Measurements from ENCODE around the gene HDHD2.
"Not testable (repeated sequence)": the region's sequence is repeated elsewhere in the genome, so short reads cannot be mapped to it uniquely, and the experiment has no call there.

Gene HDHD2

DNA sequence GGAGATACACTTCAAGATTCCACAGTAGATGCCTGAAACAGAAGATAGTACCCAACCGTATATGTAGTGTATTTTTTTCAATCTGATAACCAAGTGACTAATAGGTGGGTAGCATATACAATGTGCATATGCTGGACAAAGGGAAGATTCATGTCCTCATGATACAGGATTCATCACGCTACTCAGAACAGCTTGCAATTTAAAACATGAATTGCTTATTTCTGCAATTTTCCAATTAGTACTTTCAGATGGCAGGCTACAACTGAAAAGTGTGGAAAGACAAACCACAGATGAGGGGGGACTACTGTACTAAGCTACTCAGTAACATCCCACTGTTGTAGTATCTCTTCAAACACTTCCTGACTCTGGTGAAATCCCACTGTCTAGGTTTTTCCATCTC lies 22.2 kb upstream of the HDHD2 start:
- Histone ChIP-seq H3K36me3 (ENCODE audit: insufficient read depth, low read length) (no peaks in the 10 kb centered on the region), H3K27me3 (ENCODE audit: control insufficient read depth, insufficient read depth, low read length) (no peaks in the 10 kb centered on the region), H3K9me3 (replicated peaks; ENCODE audit: low read length) (no peaks in the 10 kb centered on the region), H3K4me1 (ENCODE audit: control insufficient read depth, insufficient read depth, low read length) (peaks cover 7% of the 10 kb centered on the region), H3K4me3 (ENCODE audit: low read length) (no peak overlapping the region), H3K9ac (ENCODE audit: low read depth, low read length) (no peak overlapping the region), H3K4me2 (ENCODE audit: low read length) (no peak overlapping the region)

DNA sequence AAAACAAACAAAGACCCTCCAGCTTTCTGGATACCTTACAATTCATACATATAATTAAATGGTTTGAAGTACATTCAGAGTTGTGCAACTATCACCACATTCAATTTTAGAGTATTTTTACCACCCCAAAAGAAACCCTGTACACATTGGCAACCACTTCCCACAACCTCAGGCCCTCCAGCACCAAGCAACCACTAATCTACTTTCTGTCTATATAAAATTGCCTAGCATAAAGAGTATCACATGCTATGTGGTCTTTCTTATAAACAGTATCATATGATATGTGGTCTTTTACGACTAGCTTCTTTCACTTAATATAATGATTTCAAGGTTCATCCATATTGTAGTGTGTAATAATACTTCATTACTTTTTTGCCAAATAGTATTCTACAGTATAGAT lies 18.6 kb upstream of the HDHD2 start:
- H3K27me3 ChIP-seq (ENCODE audit: control insufficient read depth, insufficient read depth, low read length): no peaks in the 10 kb centered on the region
- no peaks in the 10 kb centered on the region for H3K4me1 ChIP-seq (ENCODE audit: control insufficient read depth, insufficient read depth, low read length)
- no peaks in the 10 kb centered on the region for H3K36me3 ChIP-seq (ENCODE audit: insufficient read depth, low read length)
- no peak overlapping the region for H3K4me3 ChIP-seq (ENCODE audit: low read length)
- no peak overlapping the region for H3K9ac ChIP-seq (ENCODE audit: low read depth, low read length)
- no peaks in the 10 kb centered on the region for H3K9me3 ChIP-seq (replicated peaks; ENCODE audit: low read length)
- H3K4me2 ChIP-seq (ENCODE audit: low read length): no peak overlapping the region

DNA sequence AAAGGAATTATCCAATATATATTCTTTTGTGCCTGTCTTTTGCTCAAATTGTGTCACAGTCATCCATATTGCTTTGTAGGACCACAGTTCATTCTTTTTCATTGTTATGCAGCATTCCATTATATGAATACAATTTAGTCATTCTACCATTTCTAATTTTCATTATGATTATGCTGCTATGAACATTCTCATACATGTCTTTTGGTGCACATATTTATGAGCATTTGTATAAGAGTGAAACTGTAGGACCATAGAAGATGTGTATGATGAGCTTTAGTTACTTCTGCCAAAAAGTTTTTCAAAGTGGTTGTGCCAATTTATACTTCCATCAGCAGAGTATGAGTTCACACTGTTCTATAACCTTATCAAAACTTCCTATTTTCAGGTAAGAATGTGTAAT lies 18.2 kb upstream of the HDHD2 start:
- H3K9me3 ChIP-seq (replicated peaks; ENCODE audit: low read length): no peaks in the 10 kb centered on the region
- no peaks in the 10 kb centered on the region for H3K27me3 ChIP-seq (ENCODE audit: control insufficient read depth, insufficient read depth, low read length)
- peaks cover under 1% of the 10 kb centered on the region for H3K4me1 ChIP-seq (ENCODE audit: control insufficient read depth, insufficient read depth, low read length)
- H3K4me2 ChIP-seq (ENCODE audit: low read length): no peak overlapping the region
- H3K4me3 ChIP-seq (ENCODE audit: low read length): no peak overlapping the region
- H3K9ac ChIP-seq (ENCODE audit: low read depth, low read length): no peak overlapping the region
- H3K36me3 ChIP-seq (ENCODE audit: insufficient read depth, low read length): no peaks in the 10 kb centered on the region

DNA sequence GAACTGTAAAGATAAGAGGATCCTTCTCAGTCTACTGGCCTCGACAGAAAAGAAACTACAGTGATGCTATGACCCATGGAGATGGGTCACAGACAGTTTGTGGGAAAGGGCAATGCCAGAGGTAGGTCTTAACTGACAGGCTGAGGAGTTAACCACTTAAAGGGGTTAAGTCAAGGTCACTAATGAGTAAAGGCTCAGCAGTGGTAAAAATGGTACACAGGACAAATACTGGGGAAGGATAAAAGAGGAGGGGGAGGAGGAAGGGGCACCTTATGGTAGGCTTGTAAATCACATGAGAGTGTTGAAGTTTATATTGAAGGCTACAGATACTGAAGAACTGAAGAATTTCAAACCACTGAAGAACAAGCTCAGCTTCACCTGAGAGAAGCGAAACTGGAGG lies 16.0 kb upstream of the HDHD2 start:
- Histone ChIP-seq H3K9me3 (replicated peaks; ENCODE audit: low read length) (no peaks in the 10 kb centered on the region), H3K4me3 (ENCODE audit: low read length) (no peak overlapping the region), H3K36me3 (ENCODE audit: insufficient read depth, low read length) (no peaks in the 10 kb centered on the region), H3K27me3 (ENCODE audit: control insufficient read depth, insufficient read depth, low read length) (no peaks in the 10 kb centered on the region), H3K4me1 (ENCODE audit: control insufficient read depth, insufficient read depth, low read length) (peaks cover 3% of the 10 kb centered on the region), H3K9ac (ENCODE audit: low read depth, low read length) (no peak overlapping the region), H3K4me2 (ENCODE audit: low read length) (no peak overlapping the region)

DNA sequence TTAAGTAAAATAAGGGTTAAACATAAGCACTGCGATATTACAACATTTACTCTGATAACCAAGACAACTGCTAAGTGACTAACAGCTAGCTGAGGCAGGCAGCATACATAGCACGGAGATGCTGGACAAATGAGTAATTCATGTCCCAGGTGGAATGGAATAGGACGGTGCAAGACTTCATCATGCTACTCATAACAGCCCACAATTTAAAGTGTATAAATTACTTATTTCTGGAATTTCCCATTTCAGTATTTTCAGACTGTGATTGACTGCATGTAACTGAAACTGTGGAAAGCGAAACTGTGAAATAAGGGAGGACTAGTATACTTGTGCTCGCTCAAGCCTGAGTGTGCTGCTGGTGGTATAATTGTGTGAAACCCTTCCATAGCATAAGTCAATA lies 12.9 kb upstream of the HDHD2 start:
- H3K4me2 ChIP-seq (ENCODE audit: low read length): peak overlapping the region; percentile 55
- no peaks in the 10 kb centered on the region for H3K9me3 ChIP-seq (replicated peaks; ENCODE audit: low read length)
- no peak overlapping the region for H3K4me3 ChIP-seq (ENCODE audit: low read length)
- no peak overlapping the region for H3K9ac ChIP-seq (ENCODE audit: low read depth, low read length)
- H3K27me3 ChIP-seq (ENCODE audit: control insufficient read depth, insufficient read depth, low read length): no peaks in the 10 kb centered on the region
- H3K4me1 ChIP-seq (ENCODE audit: control insufficient read depth, insufficient read depth, low read length): peaks cover 3% of the 10 kb centered on the region
- H3K36me3 ChIP-seq (ENCODE audit: insufficient read depth, low read length): no peaks in the 10 kb centered on the region

DNA sequence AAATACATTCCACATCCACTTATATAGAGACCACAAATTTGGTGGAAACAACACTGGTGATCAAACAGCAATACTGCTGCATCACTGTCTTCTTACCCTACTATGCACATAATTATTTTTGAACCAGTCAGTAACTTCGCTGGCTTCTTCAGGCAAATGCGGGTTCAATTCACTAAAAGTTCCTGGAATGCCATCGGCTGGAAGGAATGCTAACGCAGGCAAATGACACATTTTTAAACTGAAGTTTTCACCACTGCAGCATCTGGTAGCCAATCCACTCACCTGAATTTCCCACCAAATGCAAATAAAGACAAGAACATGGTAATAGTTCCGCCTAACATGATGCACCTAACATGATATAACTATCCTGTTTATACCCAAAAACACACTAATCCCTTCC lies 10.0 kb upstream of the HDHD2 start:
- peaks cover 4% of the 10 kb centered on the region for H3K36me3 ChIP-seq (ENCODE audit: insufficient read depth, low read length)
- H3K4me3 ChIP-seq (ENCODE audit: low read length): no peak overlapping the region
- no peak overlapping the region for H3K4me2 ChIP-seq (ENCODE audit: low read length)
- no peak overlapping the region for H3K9ac ChIP-seq (ENCODE audit: low read depth, low read length)
- no peaks in the 10 kb centered on the region for H3K27me3 ChIP-seq (ENCODE audit: control insufficient read depth, insufficient read depth, low read length)
- no peaks in the 10 kb centered on the region for H3K9me3 ChIP-seq (replicated peaks; ENCODE audit: low read length)
- peaks cover 3% of the 10 kb centered on the region for H3K4me1 ChIP-seq (ENCODE audit: control insufficient read depth, insufficient read depth, low read length)

DNA sequence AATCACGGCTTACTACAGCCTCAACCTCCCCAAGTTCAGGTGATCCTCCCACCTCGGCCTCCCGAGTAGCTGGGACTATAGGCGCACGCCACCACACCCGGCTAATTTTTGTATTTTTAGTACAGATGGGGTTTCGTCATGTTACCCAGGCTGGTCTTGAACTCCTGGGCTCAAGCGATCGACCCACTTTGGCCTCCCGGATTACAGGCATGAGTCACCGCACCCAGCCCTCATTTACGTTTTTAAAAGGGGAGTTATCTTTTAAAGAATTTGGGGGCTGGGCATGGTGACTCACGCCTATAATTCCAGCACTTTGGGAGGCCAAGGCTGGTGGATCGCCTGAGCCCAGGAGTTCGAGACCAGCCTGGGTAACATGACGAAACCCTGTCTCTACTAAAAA lies 8.1 kb upstream of the HDHD2 start:
- not testable (repeated sequence) for H3K27me3 ChIP-seq (ENCODE audit: control insufficient read depth, insufficient read depth, low read length); H3K9ac ChIP-seq (ENCODE audit: low read depth, low read length); H3K4me1 ChIP-seq (ENCODE audit: control insufficient read depth, insufficient read depth, low read length); H3K4me3 ChIP-seq (ENCODE audit: low read length); H3K4me2 ChIP-seq (ENCODE audit: low read length); H3K9me3 ChIP-seq (replicated peaks; ENCODE audit: low read length)
- peaks cover 17% of the 10 kb centered on the region for H3K36me3 ChIP-seq (ENCODE audit: insufficient read depth, low read length)

DNA sequence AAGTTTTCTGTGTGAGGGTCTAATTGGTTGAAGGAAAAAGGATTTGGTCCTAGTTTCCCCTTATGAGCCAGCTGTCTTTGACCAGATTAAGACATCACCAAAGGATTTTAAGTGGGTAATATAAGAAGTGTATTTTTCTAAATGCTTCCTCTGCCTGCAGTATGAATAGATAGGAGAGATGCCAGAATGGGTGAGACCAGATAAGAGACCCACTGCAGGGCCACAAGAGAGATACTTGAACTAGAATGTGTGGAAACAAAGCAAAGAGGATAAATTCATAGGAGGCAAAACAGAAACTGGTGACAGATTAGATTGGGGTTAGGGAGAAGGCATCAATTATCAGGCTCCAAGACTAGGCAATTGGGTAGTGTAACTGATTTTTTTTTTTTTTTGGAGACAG lies 1.1 kb upstream of the HDHD2 start:
- Histone ChIP-seq H3K36me3 (ENCODE audit: insufficient read depth, low read length) (peaks cover 17% of the 10 kb centered on the region), H3K4me2 (ENCODE audit: low read length) (peak overlapping the region; percentile 92), H3K4me3 (ENCODE audit: low read length) (peak overlapping the region; percentile 85), H3K4me1 (ENCODE audit: control insufficient read depth, insufficient read depth, low read length) (peaks cover 18% of the 10 kb centered on the region), H3K9ac (ENCODE audit: low read depth, low read length) (peak overlapping the region; percentile 95), H3K27me3 (ENCODE audit: control insufficient read depth, insufficient read depth, low read length) (no peaks in the 10 kb centered on the region), H3K9me3 (replicated peaks; ENCODE audit: low read length) (no peaks in the 10 kb centered on the region)

DNA sequence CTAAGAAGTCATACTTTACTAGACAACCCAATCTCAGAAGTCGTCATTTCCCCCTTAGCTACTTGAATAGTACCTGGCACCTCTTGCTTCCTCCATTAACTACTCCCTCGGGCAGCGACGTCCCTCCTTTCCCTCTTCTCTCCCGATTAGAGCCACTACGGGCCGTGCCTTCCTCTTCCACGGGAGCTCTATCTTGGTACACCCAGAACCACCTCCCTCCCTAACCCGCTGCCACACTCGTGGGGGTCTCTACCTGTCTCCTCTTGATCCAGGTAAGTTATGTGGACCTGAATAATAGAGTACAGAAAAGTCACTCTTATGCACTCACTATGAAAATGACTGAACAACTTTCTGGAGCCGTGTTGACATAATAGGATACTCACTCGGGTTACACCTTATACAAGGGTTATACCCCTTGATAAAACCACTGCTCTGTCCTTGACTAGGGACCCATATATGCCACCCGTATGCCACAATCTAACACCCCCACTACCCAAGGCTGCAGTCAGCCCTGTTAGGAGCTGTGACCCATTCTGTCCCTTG lies 595 bp upstream of the HDHD2 start:
- no peaks in the 10 kb centered on the region for H3K27me3 ChIP-seq (ENCODE audit: control insufficient read depth, insufficient read depth, low read length)
- peak overlapping the region; percentile 85 for H3K4me3 ChIP-seq (ENCODE audit: low read length)
- H3K4me2 ChIP-seq (ENCODE audit: low read length): peak overlapping the region; percentile 92
- H3K4me1 ChIP-seq (ENCODE audit: control insufficient read depth, insufficient read depth, low read length): peaks cover 18% of the 10 kb centered on the region
- peaks cover 17% of the 10 kb centered on the region for H3K36me3 ChIP-seq (ENCODE audit: insufficient read depth, low read length)
- H3K9me3 ChIP-seq (replicated peaks; ENCODE audit: low read length): no peaks in the 10 kb centered on the region
- H3K9ac ChIP-seq (ENCODE audit: low read depth, low read length): peak overlapping the region; percentile 95

DNA sequence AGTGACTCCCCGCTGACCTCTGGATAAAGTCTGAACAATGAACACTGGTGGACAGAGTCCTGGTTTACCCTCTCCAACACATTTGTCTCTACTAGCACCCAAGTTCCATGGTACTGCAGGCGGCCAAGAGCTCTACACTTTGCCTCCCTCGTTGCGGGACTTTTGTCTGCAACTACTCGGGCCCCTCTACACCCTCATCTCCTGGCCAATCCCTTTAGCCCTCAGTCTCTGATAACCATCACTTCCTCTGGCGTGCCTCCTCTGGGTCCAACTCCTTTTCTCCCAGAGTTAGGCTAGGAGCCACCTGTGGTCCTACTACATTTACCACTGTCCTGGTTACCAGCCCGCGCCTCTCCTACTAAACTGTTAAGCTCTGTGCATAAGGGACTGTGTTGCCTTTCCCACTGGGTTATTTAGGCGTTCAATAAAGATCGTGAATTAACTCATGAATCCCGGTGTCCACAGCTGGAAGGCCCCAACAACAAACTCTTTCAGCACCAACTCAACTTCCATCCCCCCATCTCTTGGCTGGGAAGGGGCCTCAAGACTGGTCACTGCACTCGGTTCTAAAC lies 757 bp downstream of the HDHD2 start:
- no peaks in the 10 kb centered on the region for H3K9me3 ChIP-seq (replicated peaks; ENCODE audit: low read length)
- H3K4me3 ChIP-seq (ENCODE audit: low read length): peak overlapping the region; percentile 85
- peaks cover 6% of the 10 kb centered on the region for H3K36me3 ChIP-seq (ENCODE audit: insufficient read depth, low read length)
- peak overlapping the region; percentile 92 for H3K4me2 ChIP-seq (ENCODE audit: low read length)
- H3K27me3 ChIP-seq (ENCODE audit: control insufficient read depth, insufficient read depth, low read length): no peaks in the 10 kb centered on the region
- peaks cover 18% of the 10 kb centered on the region for H3K4me1 ChIP-seq (ENCODE audit: control insufficient read depth, insufficient read depth, low read length)
- peak overlapping the region; percentile 95 for H3K9ac ChIP-seq (ENCODE audit: low read depth, low read length)

DNA sequence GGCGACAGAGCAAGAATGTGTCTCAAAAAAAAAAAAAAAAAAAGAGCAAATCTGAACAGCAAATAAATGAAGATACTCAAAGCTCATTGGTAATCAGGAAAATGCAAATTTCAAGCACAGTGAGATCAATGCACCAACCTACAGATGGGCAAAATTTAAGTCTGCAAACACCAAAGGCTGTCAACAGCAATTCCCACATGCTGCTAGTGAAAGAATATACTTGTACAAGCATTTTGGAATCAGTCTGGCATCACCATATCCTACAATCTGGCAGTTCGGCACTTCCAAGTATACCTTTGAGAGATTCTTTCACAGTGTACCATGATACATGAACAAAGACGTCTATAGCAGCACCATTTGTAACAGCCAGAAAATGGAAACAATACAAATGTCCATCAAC lies 4.1 kb downstream of the HDHD2 start:
- H3K9me3 ChIP-seq (replicated peaks; ENCODE audit: low read length): no peaks in the 10 kb centered on the region
- peaks cover 15% of the 10 kb centered on the region for H3K4me1 ChIP-seq (ENCODE audit: control insufficient read depth, insufficient read depth, low read length)
- no peak overlapping the region for H3K4me3 ChIP-seq (ENCODE audit: low read length)
- no peaks in the 10 kb centered on the region for H3K27me3 ChIP-seq (ENCODE audit: control insufficient read depth, insufficient read depth, low read length)
- no peaks in the 10 kb centered on the region for H3K36me3 ChIP-seq (ENCODE audit: insufficient read depth, low read length)
- no peak overlapping the region for H3K9ac ChIP-seq (ENCODE audit: low read depth, low read length)
- H3K4me2 ChIP-seq (ENCODE audit: low read length): no peak overlapping the region

DNA sequence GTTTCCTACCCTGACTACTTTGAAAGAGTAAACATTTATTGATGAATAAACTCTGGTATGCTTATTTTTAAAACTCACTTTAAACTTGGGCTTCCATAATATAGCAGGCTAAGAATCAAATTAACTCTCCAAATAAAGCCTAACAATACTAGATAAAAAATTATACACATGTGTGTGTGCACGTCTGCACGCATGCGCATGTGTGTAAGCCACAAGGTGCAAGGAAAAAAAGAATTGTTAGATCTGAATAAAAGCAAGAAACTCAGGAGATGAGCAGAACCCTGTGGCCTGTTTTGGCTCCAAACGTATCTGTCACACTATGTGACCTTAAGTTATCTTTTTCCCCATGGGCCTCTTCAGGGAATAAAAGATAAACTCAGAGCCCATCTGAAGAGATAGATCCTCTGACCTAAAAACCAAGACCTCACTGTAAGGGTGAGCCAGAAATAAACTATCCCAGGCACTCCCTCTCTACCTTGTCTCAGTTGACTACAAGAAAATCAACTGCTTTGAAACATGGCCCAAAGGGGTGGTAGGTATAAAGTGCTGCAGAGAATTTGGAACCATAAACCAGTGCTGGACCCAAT lies 6.3 kb downstream of the HDHD2 start:
- Histone ChIP-seq H3K4me1 (ENCODE audit: control insufficient read depth, insufficient read depth, low read length) (peaks cover 4% of the 10 kb centered on the region), H3K36me3 (ENCODE audit: insufficient read depth, low read length) (no peaks in the 10 kb centered on the region), H3K4me3 (ENCODE audit: low read length) (no peak overlapping the region), H3K4me2 (ENCODE audit: low read length) (no peak overlapping the region), H3K27me3 (ENCODE audit: control insufficient read depth, insufficient read depth, low read length) (no peaks in the 10 kb centered on the region), H3K9ac (ENCODE audit: low read depth, low read length) (no peak overlapping the region), H3K9me3 (replicated peaks; ENCODE audit: low read length) (no peaks in the 10 kb centered on the region)
